Gastrocnemius medialis (tissue), 4 donors: ENCODE results near the gene RPL3. TPM values are rescaled to one million over a fixed set of nuclear protein-coding genes. Genes with fewer than 3 reads are reported as not detected.
A peak's percentile ranks its signal among the peaks of the same experiment; 100 is the strongest.

Source experiments
- ATAC-seq, 2 donors: fragments of 150-250 bp; one replicate each; pipeline ENCODE4 v1.9.1; 2016
- DNase-seq, 2 donors: peaks; one replicate each; pipeline ENCODE4 v3.0.0-alpha.2; 2019
- H3K27ac ChIP-seq, 4 donors: fragments of 200-600 bp; sonication (generic); 1 replicate in 1 of 4; 2 replicates in 3 of 4; pipeline ENCODE4 v1.5.1; 2016 to 2018; ENCODE audit warnings: mild to moderate bottlenecking in 2 of 4, moderate library complexity in 1 of 4
- H3K27me3 ChIP-seq, 3 donors: fragments of 200-600 bp; sonication (generic) in 2 of 3; 1 replicate in 1 of 3; 2 replicates in 2 of 3; pipeline versions ENCODE4 v1.5.1 to v1.6.0; 2016 to 2019; ENCODE audit warnings: mild to moderate bottlenecking in 1 of 3, moderate library complexity in 1 of 3
- H3K36me3 ChIP-seq, 2 donors: fragments of 200-600 bp; sonication (generic) in 1 of 2; one replicate each; pipeline ENCODE4 v1.5.1; 2017 to 2018
- H3K4me1 ChIP-seq, 2 donors: fragments of 200-600 bp; sonication (generic) in 1 of 2; one replicate each; pipeline ENCODE4 v1.5.1; 2016 to 2017; ENCODE audit warnings: mild to moderate bottlenecking in 2 of 2
- H3K4me3 ChIP-seq, 4 donors: fragments of 200-600 bp; sonication (generic) in 3 of 4; 1 replicate in 1 of 4; 2 replicates in 3 of 4; pipeline ENCODE4 v1.5.1; 2016 to 2019; ENCODE audit warnings: mild to moderate bottlenecking in 2 of 4
- H3K9me3 ChIP-seq, 3 donors: fragments of 200-600 bp; sonication (generic) in 2 of 3; 1 replicate in 1 of 3; 2 replicates in 2 of 3; pipeline ENCODE4 v1.5.1; 2016 to 2019
- POLR2A ChIP-seq, 2 donors: fragments of 450-650 bp; IDR thresholded peaks; one replicate each; pipeline ENCODE4 v1.6.1; 2017; ENCODE audit warnings: antibody characterized with exemption in 2 of 2, mild to moderate bottlenecking in 2 of 2, moderate library complexity in 2 of 2
- in situ Hi-C, 4 donors: fragments of 200-750 bp; cut with MboI; loops; one replicate each; pipeline versions ENCODE4 v1.15.0 to v1.8.0; 2017; ENCODE audit warnings: low sequenced_read_pairs in 4 of 4
- intact Hi-C: fragments of 100-400 bp; cut with DNase I; formaldehyde crosslinking; loops from one replicate; pipeline ENCODE4 v1.15.1; 2023; ENCODE audit warnings: low total_unique reads
- total RNA-seq, 4 donors: library from RNA; depleted of rRNA; stranded (reverse); fragments of >200 nt; gene quantifications; one replicate each; pipeline versions ENCODE4 v1.1.0 to v1.2.3, GENCODE V29; 2016
- TF ChIP-seq, protein P1 (sequence below), 5 experiments: fragments of 450-650 bp in 3 of 5; fragments of 200-600 bp in 2 of 5; sonication (generic) in 2 of 5; IDR thresholded peaks in 4 of 5; conservative IDR thresholded peaks in 1 of 5; 1 replicate in 4 of 5; 2 replicates in 1 of 5; pipeline ENCODE4 v1.5.1; 2016 to 2019; ENCODE audit warnings: antibody characterized with exemption in 5 of 5, mild to moderate bottlenecking in 3 of 5, moderate library complexity in 3 of 5

Gene RPL3
- total RNA-seq, 4 donors from 2014 or later = 261 to 680 (median 391) TPM

- Histone ChIP-seq H3K36me3 (peaks cover 4 to 65% of the 10 kb centered on the region in 2 donors), H3K27ac (peak overlapping the region; percentile 86 to 98 (median 91)), H3K4me1 (peaks cover 50 to 54% of the 10 kb centered on the region in 2 donors), H3K27me3 (no peaks in the 10 kb centered on the region), H3K4me3 (peak overlapping the region in 2 of 4 donors; percentile 33 to 91), H3K9me3 (no peaks in the 10 kb centered on the region)
- in situ Hi-C loops (loop anchor here in 2 of 4 donors (5.0 to 25.0 kb wide), 2 partner anchors 79 to 196 kb away; partner anchors contain the start of genes ATF4 (in 1 of the 2) and MIEF1 (in 1 of the 2)), intact Hi-C loops (loop anchor here (1.0 to 2.0 kb wide), 3 partner anchors 34 to 146 kb away; partner anchors contain the start of gene PDGFB)
- DNase-seq (peak; percentile 76 to 86), ATAC-seq (peak; percentile 78 to 81)
- TF ChIP-seq, protein P1, sequence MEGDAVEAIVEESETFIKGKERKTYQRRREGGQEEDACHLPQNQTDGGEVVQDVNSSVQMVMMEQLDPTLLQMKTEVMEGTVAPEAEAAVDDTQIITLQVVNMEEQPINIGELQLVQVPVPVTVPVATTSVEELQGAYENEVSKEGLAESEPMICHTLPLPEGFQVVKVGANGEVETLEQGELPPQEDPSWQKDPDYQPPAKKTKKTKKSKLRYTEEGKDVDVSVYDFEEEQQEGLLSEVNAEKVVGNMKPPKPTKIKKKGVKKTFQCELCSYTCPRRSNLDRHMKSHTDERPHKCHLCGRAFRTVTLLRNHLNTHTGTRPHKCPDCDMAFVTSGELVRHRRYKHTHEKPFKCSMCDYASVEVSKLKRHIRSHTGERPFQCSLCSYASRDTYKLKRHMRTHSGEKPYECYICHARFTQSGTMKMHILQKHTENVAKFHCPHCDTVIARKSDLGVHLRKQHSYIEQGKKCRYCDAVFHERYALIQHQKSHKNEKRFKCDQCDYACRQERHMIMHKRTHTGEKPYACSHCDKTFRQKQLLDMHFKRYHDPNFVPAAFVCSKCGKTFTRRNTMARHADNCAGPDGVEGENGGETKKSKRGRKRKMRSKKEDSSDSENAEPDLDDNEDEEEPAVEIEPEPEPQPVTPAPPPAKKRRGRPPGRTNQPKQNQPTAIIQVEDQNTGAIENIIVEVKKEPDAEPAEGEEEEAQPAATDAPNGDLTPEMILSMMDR (IDR thresholded peaks at IDR 0.05 in 4 of 5, conservative IDR thresholded peaks at IDR 0.05 in 1 of 5) = peak; percentile 84 to 96 (median 93)
- no peak for TF ChIP-seq POLR2A (IDR thresholded peaks at IDR 0.05)
Observed at GRCh38 chr22:39316440-39317083, 2.9 kb downstream of the RPL3 start.

DNA sequence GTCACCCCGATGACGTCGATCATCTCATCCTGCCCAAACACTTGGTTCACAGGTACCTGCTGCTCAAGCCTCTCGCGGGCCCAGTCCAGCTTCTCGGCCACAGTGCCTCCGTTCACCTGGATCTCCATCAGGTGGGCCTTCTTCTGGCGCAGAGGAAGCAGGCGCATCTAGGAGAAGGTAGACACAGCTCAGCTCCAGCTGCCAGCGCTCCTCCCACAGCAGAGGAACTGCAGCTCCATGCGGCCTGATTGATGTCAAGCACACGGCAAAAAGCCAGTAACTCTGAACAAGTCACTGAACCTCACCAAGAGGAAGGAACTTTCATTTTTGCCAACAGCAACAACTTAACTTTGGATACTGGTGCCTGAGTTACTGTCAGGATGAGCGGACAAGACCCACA lies 4.0 kb downstream of the RPL3 start:
- Histone ChIP-seq H3K4me3 (peak overlapping the region in 2 of 4 donors; percentile 24 to 33), H3K9me3 (no peaks in the 10 kb centered on the region), H3K27me3 (no peaks in the 10 kb centered on the region), H3K4me1 (peaks cover 50 to 54% of the 10 kb centered on the region in 2 donors), H3K36me3 (peaks cover 4 to 68% of the 10 kb centered on the region in 2 donors), H3K27ac (peak overlapping the region; percentile 86 to 98 (median 91))
- intact Hi-C loops = no loop called here
- ATAC-seq (no peak), DNase-seq (no peak)
- TF ChIP-seq, protein P1 (IDR thresholded peaks at IDR 0.05 in 4 of 5, conservative IDR thresholded peaks at IDR 0.05 in 1 of 5) = no peak
- no peak for TF ChIP-seq POLR2A (IDR thresholded peaks at IDR 0.05)
- in situ Hi-C loops = loop anchor here in 2 of 4 donors (5.0 to 25.0 kb wide), 2 partner anchors 78 to 197 kb away; partner anchors contain the start of genes ATF4 (in 1 of the 2) and MIEF1 (in 1 of the 2)

DNA sequence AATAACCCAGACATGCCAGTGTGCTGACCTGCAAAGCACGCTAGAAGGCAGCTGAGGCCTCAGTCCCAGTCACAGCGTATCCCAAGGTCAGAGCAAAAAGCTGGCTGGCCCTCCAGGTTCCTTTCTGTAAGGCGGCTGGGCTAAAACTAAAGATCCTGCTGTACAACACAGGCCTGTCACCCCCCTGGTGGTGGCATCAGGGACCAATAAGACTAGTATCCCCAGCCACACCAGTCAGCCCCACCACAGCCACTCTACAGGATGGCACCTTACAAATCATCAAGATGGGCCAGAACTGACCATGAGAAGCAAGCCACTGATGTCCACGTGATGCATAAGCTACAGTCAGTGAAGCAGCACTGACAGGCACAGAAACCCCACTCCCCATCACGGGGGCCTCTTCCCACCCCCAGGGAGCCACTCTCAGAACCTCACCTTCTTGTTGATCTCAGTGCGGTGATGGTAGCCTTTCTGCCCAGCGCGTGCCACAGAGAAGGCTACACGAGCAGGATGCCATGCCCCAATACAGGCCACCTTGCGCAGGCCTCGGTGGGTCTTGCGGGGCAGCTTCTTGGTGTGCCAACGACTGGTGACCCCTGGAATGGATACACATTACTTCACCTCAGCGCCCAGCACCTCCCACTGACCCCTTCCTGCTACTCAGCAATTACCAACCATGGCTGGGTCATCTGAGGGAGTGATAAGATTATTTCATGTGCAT lies 5.0 kb downstream of the RPL3 start:
- Histone ChIP-seq H3K9me3 (no peaks in the 10 kb centered on the region), H3K4me1 (peaks cover 50 to 54% of the 10 kb centered on the region in 2 donors), H3K36me3 (peaks cover 4 to 68% of the 10 kb centered on the region in 2 donors), H3K27me3 (no peaks in the 10 kb centered on the region), H3K4me3 (no peak overlapping the region), H3K27ac (peak overlapping the region; percentile 3 to 96 (median 86))
- ATAC-seq = no peak
- intact Hi-C loops (no loop called here), in situ Hi-C loops (loop anchor here in 3 of 4 donors (5.0 to 25.0 kb wide), 2 partner anchors 142 to 198 kb away; partner anchors contain the start of genes ATF4 (in 1 of the 3) and MIEF1 (in 1 of the 3))
- DNase-seq = no peak
- TF ChIP-seq, protein P1 (IDR thresholded peaks at IDR 0.05 in 4 of 5, conservative IDR thresholded peaks at IDR 0.05 in 1 of 5) = peak in 1 of 5 experiments; percentile 12
- TF ChIP-seq POLR2A (IDR thresholded peaks at IDR 0.05) = no peak

- peak overlapping the region in 3 of 4 donors; percentile 3 to 96 (median 34) for H3K27ac ChIP-seq
- H3K27me3 ChIP-seq = no peaks in the 10 kb centered on the region
- H3K36me3 ChIP-seq = peaks cover 4 to 68% of the 10 kb centered on the region in 2 donors
- ATAC-seq = no peak
- H3K4me3 ChIP-seq = no peak overlapping the region
- no peak for TF ChIP-seq POLR2A (IDR thresholded peaks at IDR 0.05)
- TF ChIP-seq, protein P1 (IDR thresholded peaks at IDR 0.05 in 4 of 5, conservative IDR thresholded peaks at IDR 0.05 in 1 of 5) = no peak
- in situ Hi-C loops = loop anchor here in 3 of 4 donors (5.0 to 25.0 kb wide), 2 partner anchors 141 to 199 kb away; partner anchors contain the start of genes ATF4 (in 1 of the 3) and MIEF1 (in 1 of the 3)
- H3K4me1 ChIP-seq = peaks cover 49 to 53% of the 10 kb centered on the region in 2 donors
- DNase-seq = no peak
- H3K9me3 ChIP-seq = no peaks in the 10 kb centered on the region
- intact Hi-C loops = no loop called here
Observed at GRCh38 chr22:39313258-39314001, 6.0 kb downstream of the RPL3 start.
